OCI-LY1 (cell line): ENCODE data around the gene CLEC9A.

Experiments used
- CTCF ChIP-seq: fragments of 200-600 bp; sonication (generic), shearing (Covaris generic); IDR thresholded peaks from 2 replicates; pipeline ENCODE4 v1.5.1; 2017; ENCODE audit warnings: mild to moderate bottlenecking, antibody characterized with exemption, low read length, moderate library complexity, mixed read lengths
- EZH2 ChIP-seq: fragments of 200-600 bp; sonication (generic), shearing (Covaris generic); IDR thresholded peaks from 2 replicates; pipeline ENCODE4 v1.8.0; 2017; ENCODE audit warnings: borderline replicate concordance, mixed run types, mild to moderate bottlenecking, antibody characterized with exemption, low read length, moderate library complexity, mixed read lengths

GRCh38 chr12:10095971-10096370 is 65.5 kb downstream of the CLEC9A start:
- TF ChIP-seq CTCF (no peak), EZH2 (no peak)
